Neural cell (in vitro differentiated cells): ENCODE measurements around the gene LRRK1. TPM values are rescaled to one million over a fixed set of nuclear protein-coding genes. Genes with fewer than 3 reads are reported as not detected.

ENCODE experiments used
- H2AFZ ChIP-seq: fragments of 200-600, 300-800 bp; sonication (generic), shearing (Covaris generic); 2 replicates; pipeline ENCODE4 v1.6.0; 2014; ENCODE audit warnings: low read depth, mild to moderate bottlenecking, antibody characterized with exemption, low read length, moderate library complexity
- H3F3A ChIP-seq: fragments of 200-600 bp; shearing (Covaris generic); 2 replicates; pipeline ENCODE4 v1.6.1; 2016; ENCODE audit warnings: mild to moderate bottlenecking, moderate library complexity, mixed read lengths, antibody characterized with exemption, low read length; ENCODE audit not compliant: insufficient read depth, poor library complexity, severe bottlenecking
- H3K27ac ChIP-seq: fragments of 200-600, 300-800 bp; sonication (generic), shearing (Covaris generic); 2 replicates; pipeline ENCODE4 v1.5.1; 2014; ENCODE audit warnings: mild to moderate bottlenecking, low read length, moderate library complexity
- H3K27me3 ChIP-seq: fragments of 300-800, 200-600 bp; sonication (generic), shearing (Covaris generic); 2 replicates; pipeline ENCODE4 v1.6.0; 2014; ENCODE audit warnings: mild to moderate bottlenecking, low read depth, low read length, moderate library complexity; ENCODE audit not compliant: insufficient read depth
- H3K36me3 ChIP-seq: fragments of 300-800, 200-600 bp; sonication (generic), shearing (Covaris generic); 2 replicates; pipeline ENCODE4 v1.5.1; 2014; ENCODE audit warnings: mild to moderate bottlenecking, antibody characterized with exemption, low read length, moderate library complexity; ENCODE audit not compliant: insufficient read depth
- H3K4me2 ChIP-seq: fragments of 300-800, 200-600 bp; sonication (generic), shearing (Covaris generic); 2 replicates; pipeline ENCODE4 v1.6.0; 2014; ENCODE audit warnings: mild to moderate bottlenecking, low read length
- H3K4me3 ChIP-seq: fragments of 300-800, 200-600 bp; sonication (generic), shearing (Covaris generic); 2 replicates; pipeline ENCODE4 v1.5.1; 2014; ENCODE audit warnings: mild to moderate bottlenecking, low read length, moderate library complexity
- H3K79me2 ChIP-seq: fragments of 200-600 bp; shearing (Covaris generic); replicated peaks from 2 replicates; pipeline ENCODE4 v1.6.0; 2014; ENCODE audit warnings: mild to moderate bottlenecking, low read length, moderate library complexity; ENCODE audit not compliant: insufficient read depth
- H3K9ac ChIP-seq: fragments of 300-800, 200-600 bp; sonication (generic), shearing (Covaris generic); 2 replicates; pipeline ENCODE4 v1.6.1; 2016; ENCODE audit warnings: mild to moderate bottlenecking, low read length, mixed read lengths
- H3K9me2 ChIP-seq: fragments of 200-600 bp; shearing (Covaris generic); 2 replicates; pipeline ENCODE4 v1.6.1; 2016; ENCODE audit warnings: mild to moderate bottlenecking, low read length, mixed read lengths; ENCODE audit not compliant: insufficient read depth
- H3K9me3 ChIP-seq: fragments of 200-600, 300-800 bp; sonication (generic), shearing (Covaris generic); 2 replicates; pipeline ENCODE4 v1.6.1; 2016; ENCODE audit warnings: mild to moderate bottlenecking, mixed run types, low read length, moderate library complexity, mixed read lengths
- H4K20me1 ChIP-seq: fragments of 200-600 bp; shearing (Covaris generic); 2 replicates; pipeline ENCODE4 v1.6.1; 2016; ENCODE audit warnings: mild to moderate bottlenecking, mixed run types; ENCODE audit not compliant: insufficient read depth
- EP300 ChIP-seq: fragments of 450-650 bp; conservative IDR thresholded peaks from 2 replicates; pipeline ENCODE4 v1.6.1; 2014; ENCODE audit warnings: antibody characterized with exemption, mild to moderate bottlenecking, moderate library complexity; ENCODE audit not compliant: poor library complexity, severe bottlenecking
- EZH2 ChIP-seq: fragments of 200-600, 300-800 bp; shearing (Covaris generic), sonication (generic); IDR thresholded peaks from 2 replicates; pipeline ENCODE4 v1.6.1; 2014; ENCODE audit warnings: antibody characterized with exemption, low read length, borderline replicate concordance, mild to moderate bottlenecking; ENCODE audit not compliant: insufficient read depth, poor library complexity, severe bottlenecking
- MXI1 ChIP-seq: fragments of 450-650 bp; conservative IDR thresholded peaks from 2 replicates; pipeline ENCODE4 v1.6.1; 2014; ENCODE audit warnings: antibody characterized with exemption, mild to moderate bottlenecking; ENCODE audit not compliant: poor library complexity, severe bottlenecking
- POLR2AphosphoS5 ChIP-seq: IDR thresholded peaks from 2 replicates; pipeline ENCODE4 v1.6.1; 2012
- RAD21 ChIP-seq: fragments of 450-650 bp; conservative IDR thresholded peaks from 2 replicates; pipeline ENCODE4 v1.6.1; 2014; ENCODE audit warnings: antibody characterized with exemption, mild to moderate bottlenecking, moderate library complexity
- REST ChIP-seq: IDR thresholded peaks from 2 replicates; pipeline ENCODE4 v1.6.1; 2012; ENCODE audit warnings: borderline replicate concordance
- SMC3 ChIP-seq: fragments of 450-650 bp; conservative IDR thresholded peaks from 2 replicates; pipeline ENCODE4 v1.6.1; 2014; ENCODE audit warnings: antibody characterized with exemption, mild to moderate bottlenecking, moderate library complexity; ENCODE audit not compliant: poor library complexity
- TAF1 ChIP-seq: IDR thresholded peaks from 2 replicates; pipeline ENCODE4 v1.6.1; 2012; ENCODE audit warnings: low read depth
- polyA plus RNA-seq: library from polyadenylated mRNA; depleted of rRNA; stranded (reverse); fragments of >200 nt; gene quantifications from 2 replicates; pipeline ENCODE4 v1.2.3, GENCODE V29; 2014
- TF ChIP-seq, protein P1 (sequence below): fragments of 450-650 bp; IDR thresholded peaks from 2 replicates; pipeline ENCODE4 v1.5.1; 2014; ENCODE audit warnings: antibody characterized with exemption, mild to moderate bottlenecking, moderate library complexity; ENCODE audit not compliant: poor library complexity, severe bottlenecking

LRRK1 gene
- polyA plus RNA-seq, 1 donor from 2014 or later, result 0.06 TPM

DNA sequence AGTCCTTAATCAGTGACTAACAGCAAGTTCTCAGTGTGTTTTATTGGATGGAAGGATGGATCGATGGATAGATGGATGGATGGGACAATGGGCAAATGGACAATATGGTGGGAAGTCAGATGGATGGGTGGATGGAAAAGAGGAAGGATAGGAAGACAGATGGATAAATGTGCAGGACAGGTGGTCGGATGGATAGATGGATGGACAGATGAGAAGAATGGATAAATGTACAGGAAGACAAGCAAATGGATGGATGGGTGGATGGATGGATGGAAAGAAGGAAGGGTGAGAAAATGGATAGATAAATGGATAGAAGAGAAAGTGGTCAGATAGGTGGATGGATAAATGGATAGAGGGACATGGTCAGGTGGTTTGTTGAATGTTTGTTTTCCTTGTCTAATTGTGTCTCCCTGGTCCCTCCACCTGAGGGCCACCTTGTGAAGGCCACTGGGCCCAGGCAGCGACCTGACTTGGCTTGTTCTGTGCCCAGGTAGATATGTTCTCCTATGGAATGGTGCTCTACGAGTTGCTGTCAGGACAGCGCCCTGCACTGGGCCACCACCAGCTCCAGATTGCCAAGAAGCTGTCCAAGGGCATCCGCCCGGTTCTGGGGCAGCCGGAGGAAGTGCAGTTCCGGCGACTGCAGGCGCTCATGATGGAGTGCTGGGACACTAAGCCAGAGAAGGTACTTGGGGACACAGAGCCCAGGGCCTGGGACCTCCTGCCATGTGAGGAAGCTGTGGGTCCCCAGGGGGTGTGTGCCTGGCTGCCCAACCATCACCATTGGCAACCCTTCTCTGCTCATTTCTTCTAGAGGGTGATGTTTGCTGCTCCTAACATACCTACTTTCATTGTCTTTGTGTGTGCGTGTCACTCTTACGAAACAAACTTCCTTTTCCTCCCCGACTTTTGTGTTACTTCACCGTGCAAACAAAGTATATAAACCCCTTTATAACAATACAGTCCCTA lies 137.5 kb downstream of the LRRK1 start:
- Histone ChIP-seq H4K20me1 (no peaks in the 10 kb centered on the region), H3K4me3 (no peak overlapping the region)

DNA sequence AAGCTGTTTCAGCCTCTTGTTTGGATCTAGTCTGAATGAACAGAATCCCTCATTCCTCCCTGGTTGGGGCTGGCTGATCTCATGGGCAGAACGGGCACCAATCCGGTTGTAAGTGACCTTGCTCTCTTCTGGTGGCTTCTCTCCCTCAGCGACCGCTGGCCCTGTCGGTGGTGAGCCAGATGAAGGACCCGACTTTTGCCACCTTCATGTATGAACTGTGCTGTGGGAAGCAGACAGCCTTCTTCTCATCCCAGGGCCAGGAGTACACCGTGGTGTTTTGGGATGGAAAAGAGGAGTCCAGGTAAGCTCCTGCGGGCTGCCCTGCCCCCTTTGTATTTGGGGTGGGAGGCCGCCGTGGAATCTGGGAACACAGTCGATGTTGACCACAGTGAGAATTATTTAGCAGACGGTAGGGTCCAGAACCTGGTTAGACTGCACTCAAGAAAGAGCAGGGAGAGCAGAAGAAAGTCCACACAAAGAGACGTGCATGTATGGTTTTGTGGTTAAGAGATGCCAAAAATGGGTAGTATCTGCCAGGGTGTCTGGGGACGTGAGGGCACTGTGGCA lies 138.8 kb downstream of the LRRK1 start:
- TF ChIP-seq MXI1, result no peak
- no peak for TF ChIP-seq SMC3
- TF ChIP-seq EP300, result no peak
- H3K79me2 ChIP-seq, result no peaks in the 10 kb centered on the region

More for the DNA sequence above, 137.5 kb downstream of the LRRK1 start:
- Histone ChIP-seq H3K9ac (no peak overlapping the region), H3K9me3 (no peaks in the 10 kb centered on the region), H3K4me2 (no peak overlapping the region), H3K27ac (no peak overlapping the region), H3K9me2 (no peaks in the 10 kb centered on the region), H3K36me3 (no peaks in the 10 kb centered on the region), H3K27me3 (no peaks in the 10 kb centered on the region), H3K79me2 (no peaks in the 10 kb centered on the region), H3F3A (no peaks in the 10 kb centered on the region), H2AFZ (no peak overlapping the region)
- TF ChIP-seq MXI1 (no peak), EP300 (no peak), POLR2AphosphoS5 (no peak), EZH2 (no peak), SMC3 (no peak), REST (no peak), TAF1 (no peak), RAD21 (no peak)
- TF ChIP-seq, protein P1, sequence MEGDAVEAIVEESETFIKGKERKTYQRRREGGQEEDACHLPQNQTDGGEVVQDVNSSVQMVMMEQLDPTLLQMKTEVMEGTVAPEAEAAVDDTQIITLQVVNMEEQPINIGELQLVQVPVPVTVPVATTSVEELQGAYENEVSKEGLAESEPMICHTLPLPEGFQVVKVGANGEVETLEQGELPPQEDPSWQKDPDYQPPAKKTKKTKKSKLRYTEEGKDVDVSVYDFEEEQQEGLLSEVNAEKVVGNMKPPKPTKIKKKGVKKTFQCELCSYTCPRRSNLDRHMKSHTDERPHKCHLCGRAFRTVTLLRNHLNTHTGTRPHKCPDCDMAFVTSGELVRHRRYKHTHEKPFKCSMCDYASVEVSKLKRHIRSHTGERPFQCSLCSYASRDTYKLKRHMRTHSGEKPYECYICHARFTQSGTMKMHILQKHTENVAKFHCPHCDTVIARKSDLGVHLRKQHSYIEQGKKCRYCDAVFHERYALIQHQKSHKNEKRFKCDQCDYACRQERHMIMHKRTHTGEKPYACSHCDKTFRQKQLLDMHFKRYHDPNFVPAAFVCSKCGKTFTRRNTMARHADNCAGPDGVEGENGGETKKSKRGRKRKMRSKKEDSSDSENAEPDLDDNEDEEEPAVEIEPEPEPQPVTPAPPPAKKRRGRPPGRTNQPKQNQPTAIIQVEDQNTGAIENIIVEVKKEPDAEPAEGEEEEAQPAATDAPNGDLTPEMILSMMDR, result no peak

More for the DNA sequence above, 138.8 kb downstream of the LRRK1 start:
- Histone ChIP-seq H3K4me2 (no peak overlapping the region), H3F3A (no peaks in the 10 kb centered on the region), H3K27ac (no peak overlapping the region), H3K9me2 (no peaks in the 10 kb centered on the region), H3K27me3 (no peaks in the 10 kb centered on the region), H3K9me3 (no peaks in the 10 kb centered on the region), H4K20me1 (no peaks in the 10 kb centered on the region), H3K9ac (no peak overlapping the region), H3K4me3 (no peak overlapping the region), H2AFZ (no peak overlapping the region), H3K36me3 (no peaks in the 10 kb centered on the region)
